ENCODE results near the gene SERPINA12. TPM values are rescaled to one million over a fixed set of nuclear protein-coding genes. Genes with fewer than 3 reads are reported as not detected.

SERPINA12 gene
- total and polyA plus RNA-seq, 2 of the 13 experiments (the other 11 are each of a cell fraction or from before 2014, with no cell fraction given) = 0.08 TPM; not detected in 1

DNA sequence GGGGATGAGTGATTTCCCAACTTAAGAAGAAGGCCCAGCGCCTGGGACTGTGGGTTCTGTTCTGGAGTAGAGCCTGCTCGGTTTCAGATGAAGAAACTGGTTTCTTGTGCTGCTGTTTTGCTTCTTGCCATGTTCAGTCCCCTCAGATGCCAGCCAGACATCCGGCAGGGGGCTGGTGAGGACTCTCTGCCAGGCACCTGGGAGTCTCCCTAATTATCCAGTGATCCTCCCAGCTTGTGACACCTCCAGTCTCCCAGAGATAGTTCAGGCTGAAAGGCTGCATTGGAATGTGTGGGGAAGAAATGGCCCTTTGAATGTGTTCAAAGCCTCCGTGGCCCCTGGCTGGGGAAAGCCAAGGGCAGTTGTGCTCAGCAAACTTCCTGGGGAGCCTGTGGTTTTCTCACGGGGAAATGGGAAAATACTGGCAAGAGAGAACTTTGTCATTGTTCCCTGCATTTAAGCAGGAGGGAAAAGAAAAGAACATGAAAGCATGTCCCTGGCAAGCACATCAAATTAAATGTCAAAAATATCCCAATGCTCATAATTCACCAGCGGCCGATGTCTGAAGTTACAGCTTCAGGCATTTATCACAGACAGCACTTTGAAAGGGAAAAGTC lies 8.5 kb upstream of the SERPINA12 start (continued):
- TF ChIP-seq RAD51 (IDR thresholded peaks at IDR 0.05; ENCODE audit: borderline replicate concordance) (no peak), HOXA3 (CRISPR knock-in tag; IDR thresholded peaks at IDR 0.05) (peak; percentile 21; the same call in 1 of the 2 replicates), ZNF124 (CRISPR knock-in tag; IDR thresholded peaks at IDR 0.05) (no peak), FOSL2 (CRISPR knock-in tag; IDR thresholded peaks at IDR 0.05) (peak; percentile 44; the same call in 1 of the 2 replicates), NR2F6 (IDR thresholded peaks at IDR 0.05) (no peak; the same call in none of the 2 replicates), NR2F6 (CRISPR knock-in tag; IDR thresholded peaks at IDR 0.05) (0 out of 2 replicates have a peak, but pooled peaks have one; percentile 43), ZNF33A (CRISPR knock-in tag; IDR thresholded peaks at IDR 0.05; ENCODE audit: borderline replicate concordance) (no peak), GFI1 (CRISPR knock-in tag; IDR thresholded peaks at IDR 0.05; ENCODE audit: borderline replicate concordance) (0 out of 2 replicates have a peak, but pooled peaks have one; percentile 33), CBFB (CRISPR knock-in tag; IDR thresholded peaks at IDR 0.05) (0 out of 2 replicates have a peak, but pooled peaks have one; percentile 54), NFYC (CRISPR knock-in tag; IDR thresholded peaks at IDR 0.05) (no peak), SALL1 (CRISPR knock-in tag; IDR thresholded peaks at IDR 0.05) (peak; percentile 39), ZNF510 (CRISPR knock-in tag; IDR thresholded peaks at IDR 0.05; ENCODE audit: low read depth) (no peak), TBX2 (CRISPR knock-in tag; IDR thresholded peaks at IDR 0.05; ENCODE audit: borderline replicate concordance) (peak; percentile 94)
- TF ChIP-seq, protein P1, sequence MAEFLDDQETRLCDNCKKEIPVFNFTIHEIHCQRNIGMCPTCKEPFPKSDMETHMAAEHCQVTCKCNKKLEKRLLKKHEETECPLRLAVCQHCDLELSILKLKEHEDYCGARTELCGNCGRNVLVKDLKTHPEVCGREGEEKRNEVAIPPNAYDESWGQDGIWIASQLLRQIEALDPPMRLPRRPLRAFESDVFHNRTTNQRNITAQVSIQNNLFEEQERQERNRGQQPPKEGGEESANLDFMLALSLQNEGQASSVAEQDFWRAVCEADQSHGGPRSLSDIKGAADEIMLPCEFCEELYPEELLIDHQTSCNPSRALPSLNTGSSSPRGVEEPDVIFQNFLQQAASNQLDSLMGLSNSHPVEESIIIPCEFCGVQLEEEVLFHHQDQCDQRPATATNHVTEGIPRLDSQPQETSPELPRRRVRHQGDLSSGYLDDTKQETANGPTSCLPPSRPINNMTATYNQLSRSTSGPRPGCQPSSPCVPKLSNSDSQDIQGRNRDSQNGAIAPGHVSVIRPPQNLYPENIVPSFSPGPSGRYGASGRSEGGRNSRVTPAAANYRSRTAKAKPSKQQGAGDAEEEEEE (CRISPR knock-in tag; IDR thresholded peaks at IDR 0.05; ENCODE audit: borderline replicate concordance) = no peak
- TF ChIP-seq, protein P2, sequence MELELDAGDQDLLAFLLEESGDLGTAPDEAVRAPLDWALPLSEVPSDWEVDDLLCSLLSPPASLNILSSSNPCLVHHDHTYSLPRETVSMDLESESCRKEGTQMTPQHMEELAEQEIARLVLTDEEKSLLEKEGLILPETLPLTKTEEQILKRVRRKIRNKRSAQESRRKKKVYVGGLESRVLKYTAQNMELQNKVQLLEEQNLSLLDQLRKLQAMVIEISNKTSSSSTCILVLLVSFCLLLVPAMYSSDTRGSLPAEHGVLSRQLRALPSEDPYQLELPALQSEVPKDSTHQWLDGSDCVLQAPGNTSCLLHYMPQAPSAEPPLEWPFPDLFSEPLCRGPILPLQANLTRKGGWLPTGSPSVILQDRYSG (CRISPR knock-in tag; IDR thresholded peaks at IDR 0.05) = no peak
- TF ChIP-seq, protein P3, sequence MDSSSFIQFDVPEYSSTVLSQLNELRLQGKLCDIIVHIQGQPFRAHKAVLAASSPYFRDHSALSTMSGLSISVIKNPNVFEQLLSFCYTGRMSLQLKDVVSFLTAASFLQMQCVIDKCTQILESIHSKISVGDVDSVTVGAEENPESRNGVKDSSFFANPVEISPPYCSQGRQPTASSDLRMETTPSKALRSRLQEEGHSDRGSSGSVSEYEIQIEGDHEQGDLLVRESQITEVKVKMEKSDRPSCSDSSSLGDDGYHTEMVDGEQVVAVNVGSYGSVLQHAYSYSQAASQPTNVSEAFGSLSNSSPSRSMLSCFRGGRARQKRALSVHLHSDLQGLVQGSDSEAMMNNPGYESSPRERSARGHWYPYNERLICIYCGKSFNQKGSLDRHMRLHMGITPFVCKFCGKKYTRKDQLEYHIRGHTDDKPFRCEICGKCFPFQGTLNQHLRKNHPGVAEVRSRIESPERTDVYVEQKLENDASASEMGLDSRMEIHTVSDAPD (CRISPR knock-in tag; IDR thresholded peaks at IDR 0.05) = 0 out of 2 replicates have a peak, but pooled peaks have one; percentile 50
- TF ChIP-seq, protein P4, sequence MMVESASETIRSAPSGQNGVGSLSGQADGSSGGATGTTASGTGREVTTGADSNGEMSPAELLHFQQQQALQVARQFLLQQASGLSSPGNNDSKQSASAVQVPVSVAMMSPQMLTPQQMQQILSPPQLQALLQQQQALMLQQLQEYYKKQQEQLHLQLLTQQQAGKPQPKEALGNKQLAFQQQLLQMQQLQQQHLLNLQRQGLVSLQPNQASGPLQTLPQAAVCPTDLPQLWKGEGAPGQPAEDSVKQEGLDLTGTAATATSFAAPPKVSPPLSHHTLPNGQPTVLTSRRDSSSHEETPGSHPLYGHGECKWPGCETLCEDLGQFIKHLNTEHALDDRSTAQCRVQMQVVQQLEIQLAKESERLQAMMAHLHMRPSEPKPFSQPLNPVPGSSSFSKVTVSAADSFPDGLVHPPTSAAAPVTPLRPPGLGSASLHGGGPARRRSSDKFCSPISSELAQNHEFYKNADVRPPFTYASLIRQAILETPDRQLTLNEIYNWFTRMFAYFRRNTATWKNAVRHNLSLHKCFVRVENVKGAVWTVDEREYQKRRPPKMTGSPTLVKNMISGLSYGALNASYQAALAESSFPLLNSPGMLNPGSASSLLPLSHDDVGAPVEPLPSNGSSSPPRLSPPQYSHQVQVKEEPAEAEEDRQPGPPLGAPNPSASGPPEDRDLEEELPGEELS (CRISPR knock-in tag; IDR thresholded peaks at IDR 0.05) = peak; percentile 77
- TF ChIP-seq, protein P5, sequence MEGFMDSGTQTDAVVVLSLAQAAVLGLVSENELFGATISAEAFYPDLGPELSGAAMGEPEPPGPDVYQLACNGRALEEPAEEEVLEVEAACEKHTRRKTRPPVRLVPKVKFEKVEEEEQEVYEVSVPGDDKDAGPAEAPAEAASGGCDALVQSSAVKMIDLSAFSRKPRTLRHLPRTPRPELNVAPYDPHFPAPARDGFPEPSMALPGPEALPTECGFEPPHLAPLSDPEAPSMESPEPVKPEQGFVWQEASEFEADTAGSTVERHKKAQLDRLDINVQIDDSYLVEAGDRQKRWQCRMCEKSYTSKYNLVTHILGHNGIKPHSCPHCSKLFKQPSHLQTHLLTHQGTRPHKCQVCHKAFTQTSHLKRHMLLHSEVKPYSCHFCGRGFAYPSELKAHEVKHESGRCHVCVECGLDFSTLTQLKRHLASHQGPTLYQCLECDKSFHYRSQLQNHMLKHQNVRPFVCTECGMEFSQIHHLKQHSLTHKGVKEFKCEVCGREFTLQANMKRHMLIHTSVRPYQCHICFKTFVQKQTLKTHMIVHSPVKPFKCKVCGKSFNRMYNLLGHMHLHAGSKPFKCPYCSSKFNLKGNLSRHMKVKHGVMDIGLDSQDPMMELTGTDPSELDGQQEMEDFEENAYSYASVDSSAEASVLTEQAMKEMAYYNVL (CRISPR knock-in tag; IDR thresholded peaks at IDR 0.05; ENCODE audit: borderline replicate concordance) = peak; percentile 92
- TF ChIP-seq, protein P6, sequence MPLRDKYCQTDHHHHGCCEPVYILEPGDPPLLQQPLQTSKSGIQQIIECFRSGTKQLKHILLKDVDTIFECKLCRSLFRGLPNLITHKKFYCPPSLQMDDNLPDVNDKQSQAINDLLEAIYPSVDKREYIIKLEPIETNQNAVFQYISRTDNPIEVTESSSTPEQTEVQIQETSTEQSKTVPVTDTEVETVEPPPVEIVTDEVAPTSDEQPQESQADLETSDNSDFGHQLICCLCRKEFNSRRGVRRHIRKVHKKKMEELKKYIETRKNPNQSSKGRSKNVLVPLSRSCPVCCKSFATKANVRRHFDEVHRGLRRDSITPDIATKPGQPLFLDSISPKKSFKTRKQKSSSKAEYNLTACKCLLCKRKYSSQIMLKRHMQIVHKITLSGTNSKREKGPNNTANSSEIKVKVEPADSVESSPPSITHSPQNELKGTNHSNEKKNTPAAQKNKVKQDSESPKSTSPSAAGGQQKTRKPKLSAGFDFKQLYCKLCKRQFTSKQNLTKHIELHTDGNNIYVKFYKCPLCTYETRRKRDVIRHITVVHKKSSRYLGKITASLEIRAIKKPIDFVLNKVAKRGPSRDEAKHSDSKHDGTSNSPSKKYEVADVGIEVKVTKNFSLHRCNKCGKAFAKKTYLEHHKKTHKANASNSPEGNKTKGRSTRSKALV (CRISPR knock-in tag; IDR thresholded peaks at IDR 0.05) = no peak

Measured in HepG2 (cell line).